NCI-H526 (cell line): ENCODE results near the gene SNX3.
"Not testable (repeated sequence)": the region's sequence is repeated elsewhere in the genome, so short reads cannot be mapped to it uniquely, and the experiment has no call there.

Experiments used
- DNase-seq, 2 experiments: peaks; one replicate each; lab custom pipeline; 2025; lab: John Stamatoyannopoulos, UW

SNX3 gene

GRCh38 chr6:108260809-108261569 lies at the start of gene SNX3:
TSS of gene SNX3 (minus strand) at chr6:108261040. CDS start at chr6:108260921, 119 bp downstream.
- peak; percentile 91 to 98 for DNase-seq

DNA sequence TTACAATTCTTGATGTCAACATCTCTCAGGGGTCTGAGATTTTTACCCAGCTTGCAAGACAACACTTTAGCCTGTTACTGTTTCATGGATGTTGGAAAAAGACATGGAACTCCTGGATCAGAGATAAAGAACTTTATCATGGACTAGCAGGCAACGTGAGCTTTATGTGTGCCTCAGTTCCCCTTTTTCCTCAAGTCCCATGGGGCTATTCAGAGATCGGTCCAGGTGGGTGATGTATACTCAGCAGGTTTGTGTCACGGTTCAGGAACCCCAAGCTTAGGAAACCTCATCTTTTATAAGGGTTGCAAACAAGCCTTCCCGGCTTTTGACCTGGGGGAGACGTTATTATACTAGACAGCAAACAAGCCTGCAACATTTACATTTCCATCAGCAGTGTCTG lies 49.0 kb upstream of the SNX3 start:
- DNase-seq: no peak

- DNase-seq: not testable (repeated sequence)
These were observed 47.8 kb upstream of the SNX3 start for GRCh38 chr6:108308641-108309040.

DNA sequence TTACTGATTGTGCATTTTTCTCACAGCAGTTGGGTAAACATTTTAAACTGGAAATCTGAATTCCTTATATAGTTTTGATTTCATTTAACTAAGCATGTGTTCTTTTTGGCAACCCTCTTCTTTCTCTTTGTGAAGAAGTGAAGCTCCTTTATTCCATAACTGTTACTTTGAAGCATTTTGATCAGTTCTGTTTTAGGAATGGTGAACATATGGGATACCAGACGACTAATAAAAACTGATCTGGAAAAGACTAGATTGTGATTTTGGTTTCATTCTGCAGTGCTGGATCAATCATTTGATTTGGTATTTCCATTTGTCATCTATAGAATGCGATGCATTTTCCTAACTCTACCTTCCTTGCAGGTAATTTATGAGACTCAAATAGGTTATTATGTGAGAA lies 43.8 kb upstream of the SNX3 start:
- no peak for DNase-seq

GRCh38 chr6:108302386-108302785 lies 41.5 kb upstream of the SNX3 start:
- DNase-seq: no peak

DNA sequence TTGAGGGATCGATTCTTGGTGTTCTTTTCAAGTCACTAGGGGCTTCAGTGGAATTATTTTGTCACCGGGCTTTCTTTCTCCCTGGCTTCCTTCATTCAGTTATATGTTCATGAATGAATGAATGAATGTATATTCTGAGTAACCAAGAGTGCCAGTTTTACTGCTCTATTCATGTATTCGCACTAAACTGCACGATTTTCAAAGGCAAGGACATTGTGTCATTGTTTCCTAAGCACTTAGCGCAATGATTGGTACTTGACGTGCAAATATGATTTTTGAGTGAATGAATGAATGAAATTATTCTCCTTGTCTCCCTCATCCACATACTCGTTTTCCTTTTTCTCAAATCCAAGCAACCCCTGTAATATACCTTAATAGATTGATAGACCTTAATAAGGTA lies 34.8 kb upstream of the SNX3 start:
- DNase-seq: no peak

- DNase-seq: peak; percentile 86 to 92
These were observed 34.1 kb upstream of the SNX3 start, which contains the start of gene AFG1L for GRCh38 chr6:108294727-108295625. TSS of gene AFG1L (plus strand) at chr6:108295054. CDS start at chr6:108295080, 26 bp downstream.

- DNase-seq: peak in 1 of 2 experiments; percentile 26
These were observed 33.5 kb upstream of the SNX3 start for GRCh38 chr6:108294297-108294726.

- DNase-seq: no peak
These were observed 32.9 kb upstream of the SNX3 start for GRCh38 chr6:108293527-108294296.

DNA sequence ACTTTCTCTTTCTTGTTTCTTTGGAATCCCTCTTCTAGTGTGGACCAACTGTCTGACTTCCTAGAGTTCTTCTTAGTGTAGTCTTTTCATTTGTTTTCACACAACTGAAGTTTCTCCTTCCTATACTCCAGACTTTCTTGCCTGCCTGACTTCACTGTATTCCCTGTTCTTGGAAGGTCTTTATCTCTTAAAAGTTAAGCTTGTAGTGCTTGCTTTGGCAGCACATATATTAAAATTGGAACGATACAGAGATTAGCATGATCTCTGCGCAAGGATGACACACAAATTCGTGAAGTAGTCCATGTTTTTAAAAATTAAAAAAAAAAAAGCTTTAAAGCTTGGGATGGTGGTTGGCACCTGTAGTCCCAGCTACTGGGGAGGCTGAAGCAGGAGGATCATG lies 31.7 kb upstream of the SNX3 start:
- not testable (repeated sequence) for DNase-seq

DNA sequence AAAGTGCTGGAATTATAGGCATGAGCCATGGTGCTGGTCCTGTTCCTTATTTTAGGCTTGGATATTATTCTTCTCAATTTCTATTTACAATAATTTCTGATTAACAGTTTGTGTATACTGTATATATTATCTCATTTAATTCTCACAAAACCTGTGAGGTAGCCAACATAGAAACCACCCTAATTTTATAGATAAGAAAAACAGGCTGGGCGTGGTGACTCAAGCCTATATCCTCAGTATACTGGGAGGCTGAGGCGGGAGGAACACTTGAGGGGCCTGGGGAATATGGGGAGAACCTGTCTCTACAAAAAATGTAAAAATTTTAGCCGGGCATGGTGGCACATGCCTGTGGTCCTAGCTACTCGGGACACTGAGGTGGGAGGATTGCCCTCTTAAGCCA lies 30.3 kb upstream of the SNX3 start:
- DNase-seq: no peak

DNA sequence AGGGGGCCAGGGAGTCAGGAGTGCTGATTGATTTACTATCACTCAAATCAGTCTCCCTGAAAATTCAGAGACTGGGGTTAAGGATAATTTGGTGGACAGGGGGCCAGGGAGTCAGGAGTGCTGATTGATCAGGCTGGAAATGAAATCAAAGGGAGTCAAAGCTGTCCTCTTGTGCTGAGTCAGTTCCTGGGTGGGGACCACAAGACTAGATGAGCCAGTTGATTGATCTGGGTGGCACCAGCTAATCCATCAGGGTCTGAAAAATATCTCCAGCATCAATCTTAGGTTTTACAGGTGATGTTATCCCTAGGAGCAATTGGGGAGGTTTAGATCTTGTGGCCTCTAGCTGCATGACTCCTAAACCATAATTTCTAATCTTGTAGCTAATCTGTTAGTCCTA lies 27.9 kb upstream of the SNX3 start:
- no peak for DNase-seq

DNA sequence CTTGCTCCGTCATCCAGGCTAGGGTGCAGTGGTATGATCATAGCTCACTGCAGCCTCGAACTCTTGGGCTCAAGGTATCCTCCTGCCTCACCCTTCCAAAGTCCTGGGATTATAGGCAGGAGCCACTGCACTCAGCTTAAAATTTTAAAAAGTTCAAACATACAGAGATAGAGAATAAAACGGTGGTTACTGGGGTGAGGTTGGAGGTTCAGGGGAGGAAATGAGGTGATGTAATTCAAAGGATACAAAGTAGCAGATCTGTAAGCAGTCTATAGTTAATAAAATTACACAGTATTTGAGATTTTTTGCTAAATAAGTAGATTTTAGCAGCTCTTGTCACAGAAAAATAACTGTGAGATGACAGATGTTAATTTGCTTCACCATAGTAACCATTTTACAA lies 26.5 kb upstream of the SNX3 start:
- no peak for DNase-seq

GRCh38 chr6:108286366-108286765 lies 25.5 kb upstream of the SNX3 start:
- DNase-seq: no peak

- DNase-seq: no peak
These were observed 24.5 kb upstream of the SNX3 start for GRCh38 chr6:108285381-108285780.

DNA sequence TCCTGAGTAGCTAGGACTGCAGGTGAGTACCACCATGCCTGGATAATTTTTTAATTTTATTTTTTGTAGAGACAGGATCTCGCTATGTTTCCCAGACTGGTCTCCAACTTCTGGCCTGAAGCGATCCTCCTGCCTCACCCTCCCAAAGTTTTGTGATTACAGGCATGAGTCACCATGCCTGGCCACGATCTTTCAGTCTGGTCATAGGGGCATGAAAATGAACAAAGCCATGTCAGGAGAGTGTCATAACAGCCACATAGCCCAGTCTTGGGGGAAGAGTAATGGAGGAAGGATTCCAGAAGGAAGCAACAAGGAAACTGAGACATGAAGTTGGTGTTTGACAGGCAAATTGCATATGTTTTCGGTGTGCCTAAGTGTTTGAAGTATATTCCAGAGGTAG lies 17.0 kb upstream of the SNX3 start:
- DNase-seq: no peak

GRCh38 chr6:108277295-108277694 lies 16.5 kb upstream of the SNX3 start:
- DNase-seq: no peak

- DNase-seq: no peak
These were observed 15.1 kb upstream of the SNX3 start for GRCh38 chr6:108275976-108276375.

DNA sequence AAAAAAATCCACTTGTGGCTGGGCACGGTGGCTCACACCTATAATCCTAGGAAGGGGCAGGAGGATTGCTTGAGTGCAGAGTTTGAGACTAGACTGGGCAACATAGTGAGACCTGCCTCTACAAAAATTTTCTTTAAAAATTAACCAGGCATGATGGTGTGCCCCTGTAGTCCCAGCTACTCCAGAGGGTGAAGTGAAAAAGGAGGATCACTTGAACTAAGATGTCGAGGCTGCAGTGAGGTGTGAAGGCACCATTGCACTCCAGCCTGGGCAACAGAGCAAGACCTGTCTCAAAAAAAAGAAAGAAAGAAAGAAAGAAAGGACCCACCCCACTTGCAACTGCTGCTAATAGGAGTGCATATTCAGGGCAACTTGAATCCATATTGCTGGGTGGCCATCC lies 13.7 kb upstream of the SNX3 start:
- no peak for DNase-seq

- DNase-seq: not testable (repeated sequence)
These were observed 9.1 kb upstream of the SNX3 start for GRCh38 chr6:108269955-108270354.

DNA sequence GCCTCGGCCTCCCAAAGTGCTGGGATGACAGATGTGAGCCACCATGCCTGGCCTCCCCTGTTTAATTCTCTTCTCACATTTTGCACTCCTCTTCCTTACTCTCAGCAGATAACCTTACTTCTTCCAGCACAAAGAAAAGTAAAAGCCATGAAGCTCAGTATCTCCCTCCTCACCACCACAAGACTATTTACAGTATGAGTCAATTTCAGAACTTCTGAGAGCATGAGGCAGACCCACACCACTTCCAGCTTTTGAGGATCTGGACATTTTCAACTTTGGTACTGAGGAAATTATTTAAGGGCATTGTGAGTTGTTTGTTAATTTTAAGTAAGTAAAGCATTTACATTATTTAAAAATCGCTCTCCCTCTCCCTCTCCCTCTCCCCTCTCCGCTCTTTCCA lies 8.0 kb upstream of the SNX3 start:
- no peak for DNase-seq

- DNase-seq: no peak
These were observed 2.5 kb upstream of the SNX3 start for GRCh38 chr6:108263371-108263770.
